ENCODE data around the gene PGA5. TPM values are rescaled to one million over a fixed set of nuclear protein-coding genes. Genes with fewer than 3 reads are reported as not detected.

PGA5 gene
- total and polyA plus RNA-seq, 9 of the 15 experiments (the other 6 are each of a cell fraction or from before 2014, with no cell fraction given), result not detected

DNA sequence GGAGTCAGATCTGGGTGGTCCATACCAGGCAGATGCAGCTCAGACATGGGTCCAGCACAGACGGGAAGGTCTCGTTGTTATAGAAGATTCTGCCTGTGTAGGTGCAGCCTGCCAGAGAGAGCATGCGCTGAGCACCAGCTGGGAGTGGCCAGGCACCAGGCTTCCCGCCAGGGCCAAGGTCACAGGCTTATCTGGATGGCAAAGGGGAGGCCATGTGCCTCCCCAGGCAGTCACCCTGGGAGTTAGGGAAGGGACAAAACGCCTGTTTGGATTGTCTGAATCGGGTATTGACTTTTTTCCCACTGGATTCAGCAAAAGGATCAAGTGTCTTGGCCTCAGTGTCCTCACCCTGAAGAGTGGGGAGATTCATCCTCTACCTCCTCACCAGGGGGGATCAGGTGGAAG is 26.5 kb downstream of the PGA5 start (continued):
- TF ChIP-seq, protein P1, sequence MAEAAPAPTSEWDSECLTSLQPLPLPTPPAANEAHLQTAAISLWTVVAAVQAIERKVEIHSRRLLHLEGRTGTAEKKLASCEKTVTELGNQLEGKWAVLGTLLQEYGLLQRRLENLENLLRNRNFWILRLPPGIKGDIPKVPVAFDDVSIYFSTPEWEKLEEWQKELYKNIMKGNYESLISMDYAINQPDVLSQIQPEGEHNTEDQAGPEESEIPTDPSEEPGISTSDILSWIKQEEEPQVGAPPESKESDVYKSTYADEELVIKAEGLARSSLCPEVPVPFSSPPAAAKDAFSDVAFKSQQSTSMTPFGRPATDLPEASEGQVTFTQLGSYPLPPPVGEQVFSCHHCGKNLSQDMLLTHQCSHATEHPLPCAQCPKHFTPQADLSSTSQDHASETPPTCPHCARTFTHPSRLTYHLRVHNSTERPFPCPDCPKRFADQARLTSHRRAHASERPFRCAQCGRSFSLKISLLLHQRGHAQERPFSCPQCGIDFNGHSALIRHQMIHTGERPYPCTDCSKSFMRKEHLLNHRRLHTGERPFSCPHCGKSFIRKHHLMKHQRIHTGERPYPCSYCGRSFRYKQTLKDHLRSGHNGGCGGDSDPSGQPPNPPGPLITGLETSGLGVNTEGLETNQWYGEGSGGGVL (CRISPR knock-in tag; IDR thresholded peaks at IDR 0.05), result no peak
- TF ChIP-seq CREB1 (IDR thresholded peaks at IDR 0.05) (no peak), CREB1 (CRISPR knock-in tag; IDR thresholded peaks at IDR 0.05) (no peak)
- TF ChIP-seq, protein P2, sequence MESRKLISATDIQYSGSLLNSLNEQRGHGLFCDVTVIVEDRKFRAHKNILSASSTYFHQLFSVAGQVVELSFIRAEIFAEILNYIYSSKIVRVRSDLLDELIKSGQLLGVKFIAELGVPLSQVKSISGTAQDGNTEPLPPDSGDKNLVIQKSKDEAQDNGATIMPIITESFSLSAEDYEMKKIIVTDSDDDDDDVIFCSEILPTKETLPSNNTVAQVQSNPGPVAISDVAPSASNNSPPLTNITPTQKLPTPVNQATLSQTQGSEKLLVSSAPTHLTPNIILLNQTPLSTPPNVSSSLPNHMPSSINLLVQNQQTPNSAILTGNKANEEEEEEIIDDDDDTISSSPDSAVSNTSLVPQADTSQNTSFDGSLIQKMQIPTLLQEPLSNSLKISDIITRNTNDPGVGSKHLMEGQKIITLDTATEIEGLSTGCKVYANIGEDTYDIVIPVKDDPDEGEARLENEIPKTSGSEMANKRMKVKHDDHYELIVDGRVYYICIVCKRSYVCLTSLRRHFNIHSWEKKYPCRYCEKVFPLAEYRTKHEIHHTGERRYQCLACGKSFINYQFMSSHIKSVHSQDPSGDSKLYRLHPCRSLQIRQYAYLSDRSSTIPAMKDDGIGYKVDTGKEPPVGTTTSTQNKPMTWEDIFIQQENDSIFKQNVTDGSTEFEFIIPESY (CRISPR knock-in tag; IDR thresholded peaks at IDR 0.05), result peak; percentile 20; the same call in 1 of the 2 replicates
- TF ChIP-seq, protein P3, sequence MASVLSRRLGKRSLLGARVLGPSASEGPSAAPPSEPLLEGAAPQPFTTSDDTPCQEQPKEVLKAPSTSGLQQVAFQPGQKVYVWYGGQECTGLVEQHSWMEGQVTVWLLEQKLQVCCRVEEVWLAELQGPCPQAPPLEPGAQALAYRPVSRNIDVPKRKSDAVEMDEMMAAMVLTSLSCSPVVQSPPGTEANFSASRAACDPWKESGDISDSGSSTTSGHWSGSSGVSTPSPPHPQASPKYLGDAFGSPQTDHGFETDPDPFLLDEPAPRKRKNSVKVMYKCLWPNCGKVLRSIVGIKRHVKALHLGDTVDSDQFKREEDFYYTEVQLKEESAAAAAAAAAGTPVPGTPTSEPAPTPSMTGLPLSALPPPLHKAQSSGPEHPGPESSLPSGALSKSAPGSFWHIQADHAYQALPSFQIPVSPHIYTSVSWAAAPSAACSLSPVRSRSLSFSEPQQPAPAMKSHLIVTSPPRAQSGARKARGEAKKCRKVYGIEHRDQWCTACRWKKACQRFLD (CRISPR knock-in tag; IDR thresholded peaks at IDR 0.05), result peak; percentile 49; the same call in 1 of the 2 replicates
- TF ChIP-seq, protein P4, sequence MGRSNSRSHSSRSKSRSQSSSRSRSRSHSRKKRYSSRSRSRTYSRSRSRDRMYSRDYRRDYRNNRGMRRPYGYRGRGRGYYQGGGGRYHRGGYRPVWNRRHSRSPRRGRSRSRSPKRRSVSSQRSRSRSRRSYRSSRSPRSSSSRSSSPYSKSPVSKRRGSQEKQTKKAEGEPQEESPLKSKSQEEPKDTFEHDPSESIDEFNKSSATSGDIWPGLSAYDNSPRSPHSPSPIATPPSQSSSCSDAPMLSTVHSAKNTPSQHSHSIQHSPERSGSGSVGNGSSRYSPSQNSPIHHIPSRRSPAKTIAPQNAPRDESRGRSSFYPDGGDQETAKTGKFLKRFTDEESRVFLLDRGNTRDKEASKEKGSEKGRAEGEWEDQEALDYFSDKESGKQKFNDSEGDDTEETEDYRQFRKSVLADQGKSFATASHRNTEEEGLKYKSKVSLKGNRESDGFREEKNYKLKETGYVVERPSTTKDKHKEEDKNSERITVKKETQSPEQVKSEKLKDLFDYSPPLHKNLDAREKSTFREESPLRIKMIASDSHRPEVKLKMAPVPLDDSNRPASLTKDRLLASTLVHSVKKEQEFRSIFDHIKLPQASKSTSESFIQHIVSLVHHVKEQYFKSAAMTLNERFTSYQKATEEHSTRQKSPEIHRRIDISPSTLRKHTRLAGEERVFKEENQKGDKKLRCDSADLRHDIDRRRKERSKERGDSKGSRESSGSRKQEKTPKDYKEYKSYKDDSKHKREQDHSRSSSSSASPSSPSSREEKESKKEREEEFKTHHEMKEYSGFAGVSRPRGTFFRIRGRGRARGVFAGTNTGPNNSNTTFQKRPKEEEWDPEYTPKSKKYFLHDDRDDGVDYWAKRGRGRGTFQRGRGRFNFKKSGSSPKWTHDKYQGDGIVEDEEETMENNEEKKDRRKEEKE (IDR thresholded peaks at IDR 0.05; ENCODE audit: borderline replicate concordance in 1 of 2, control insufficient read depth in 1 of 2, low read depth in 2 of 2, low read length in 1 of 2), result no peak

Data from K562 (cell line).